Measurements from ENCODE around the gene P4HB. TPM values are rescaled to one million over a fixed set of nuclear protein-coding genes. Genes with fewer than 3 reads are reported as not detected.

The P4HB gene
- total and polyA plus RNA-seq, 10 of the 15 experiments (the other 5 are each of a cell fraction or from before 2014, with no cell fraction given) = 4.7 to 549 (median 361) TPM

DNA sequence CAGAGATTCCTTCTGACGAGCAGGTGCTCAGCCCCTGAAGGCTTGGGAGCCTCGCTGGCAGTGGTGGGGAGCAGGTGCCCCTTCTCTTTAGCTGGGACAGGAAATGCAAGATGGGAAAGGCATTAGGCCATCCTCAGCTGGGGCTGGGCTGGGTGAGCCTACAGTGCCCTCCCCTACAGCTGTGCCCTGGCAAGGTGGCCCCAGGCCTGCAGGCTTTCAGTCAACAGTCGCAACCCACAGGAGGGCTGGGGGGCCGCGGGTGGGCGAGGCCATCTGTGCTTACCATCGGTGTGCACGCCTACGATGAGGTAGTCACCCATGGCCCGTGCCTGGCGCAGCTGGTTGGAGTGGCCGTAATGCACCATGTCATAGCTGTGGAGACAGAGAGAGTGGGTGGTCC is 48.9 kb upstream of the P4HB start:
- FAIRE-seq (no peak), DNase-seq (ENCODE audit: low read depth, low spot score) (no peak), ATAC-seq (no peak)
- POLR2A ChIA-PET = interaction anchor here (2.4 kb wide), 1 partner anchor 15 kb away, joined by 13 read pairs; no protein-coding TSS in a partner anchor
- Histone ChIP-seq H3K4me3 (no peak overlapping the region), H3K27ac (ENCODE audit: control insufficient read depth, insufficient read depth) (no peak overlapping the region), H3K36me3 (ENCODE audit: control insufficient read depth in 2 of 2, insufficient read depth in 2 of 2, low read length in 1 of 2) (peaks cover 6 to 18% of the 10 kb centered on the region in 2 experiments), H3K4me2 (ENCODE audit: control insufficient read depth, insufficient read depth) (no peak overlapping the region), H3K79me2 (ENCODE audit: control insufficient read depth, insufficient read depth, low read length) (peaks cover 13% of the 10 kb centered on the region), H3K27me3 (replicated peaks in 1 of 2; ENCODE audit: control insufficient read depth in 2 of 2, insufficient read depth in 2 of 2, low read length in 1 of 2) (no peaks in the 10 kb centered on the region), H3K9me3 (replicated peaks; ENCODE audit: control insufficient read depth, insufficient read depth, low read length) (no peaks in the 10 kb centered on the region), H3K9ac (ENCODE audit: control insufficient read depth, insufficient read depth, low read length) (no peak overlapping the region), H4K20me1 (ENCODE audit: control insufficient read depth, insufficient read depth) (no peaks in the 10 kb centered on the region), H2AFZ (ENCODE audit: control insufficient read depth, low read depth, low read length) (no peak overlapping the region), H3K4me1 (ENCODE audit: control insufficient read depth, insufficient read depth, low read length) (peaks cover 5% of the 10 kb centered on the region; the same call in 1 of the 2 replicates)
- TF ChIP-seq, protein P1, sequence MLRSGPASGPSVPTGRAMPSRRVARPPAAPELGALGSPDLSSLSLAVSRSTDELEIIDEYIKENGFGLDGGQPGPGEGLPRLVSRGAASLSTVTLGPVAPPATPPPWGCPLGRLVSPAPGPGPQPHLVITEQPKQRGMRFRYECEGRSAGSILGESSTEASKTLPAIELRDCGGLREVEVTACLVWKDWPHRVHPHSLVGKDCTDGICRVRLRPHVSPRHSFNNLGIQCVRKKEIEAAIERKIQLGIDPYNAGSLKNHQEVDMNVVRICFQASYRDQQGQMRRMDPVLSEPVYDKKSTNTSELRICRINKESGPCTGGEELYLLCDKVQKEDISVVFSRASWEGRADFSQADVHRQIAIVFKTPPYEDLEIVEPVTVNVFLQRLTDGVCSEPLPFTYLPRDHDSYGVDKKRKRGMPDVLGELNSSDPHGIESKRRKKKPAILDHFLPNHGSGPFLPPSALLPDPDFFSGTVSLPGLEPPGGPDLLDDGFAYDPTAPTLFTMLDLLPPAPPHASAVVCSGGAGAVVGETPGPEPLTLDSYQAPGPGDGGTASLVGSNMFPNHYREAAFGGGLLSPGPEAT (IDR thresholded peaks at IDR 0.05; ENCODE audit: low read depth) = no peak
- TF ChIP-seq NFYB (IDR thresholded peaks at IDR 0.05; ENCODE audit: insufficient read depth, low read depth, low read length) = no peak
- TF ChIP-seq CBX5 (IDR thresholded peaks at IDR 0.05; ENCODE audit: low read depth) = no peak
- TF ChIP-seq, protein P2, sequence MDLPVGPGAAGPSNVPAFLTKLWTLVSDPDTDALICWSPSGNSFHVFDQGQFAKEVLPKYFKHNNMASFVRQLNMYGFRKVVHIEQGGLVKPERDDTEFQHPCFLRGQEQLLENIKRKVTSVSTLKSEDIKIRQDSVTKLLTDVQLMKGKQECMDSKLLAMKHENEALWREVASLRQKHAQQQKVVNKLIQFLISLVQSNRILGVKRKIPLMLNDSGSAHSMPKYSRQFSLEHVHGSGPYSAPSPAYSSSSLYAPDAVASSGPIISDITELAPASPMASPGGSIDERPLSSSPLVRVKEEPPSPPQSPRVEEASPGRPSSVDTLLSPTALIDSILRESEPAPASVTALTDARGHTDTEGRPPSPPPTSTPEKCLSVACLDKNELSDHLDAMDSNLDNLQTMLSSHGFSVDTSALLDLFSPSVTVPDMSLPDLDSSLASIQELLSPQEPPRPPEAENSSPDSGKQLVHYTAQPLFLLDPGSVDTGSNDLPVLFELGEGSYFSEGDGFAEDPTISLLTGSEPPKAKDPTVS (IDR thresholded peaks at IDR 0.05; ENCODE audit: low read depth, low read length) = no peak
- no TSS peak for BruUV-seq (replicated peaks)
- WGBS (ENCODE audit: insufficient coverage, insufficient replicate concordance, low lambda C conversion rate, missing lambda C conversion rate) = 90% methylated on average over 12 of the region's 12 CpGs
- CTCF ChIA-PET = no interaction called here
- intact Hi-C loops (cut with micrococcal nuclease; ENCODE audit: unreplicated experiment) = no loop called here
- SMC1A ChIA-PET (ENCODE audit: uncharacterized antibody, unreplicated experiment) = no interaction called here
- RAD21 ChIA-PET (ENCODE audit: unreplicated experiment) = no interaction called here
- in situ Hi-C loops (cut with MboI) = no loop called here
